Activated CD8-positive, alpha-beta T cell treated with anti-CD3 and anti-CD28 coated beads for 36 hours (primary cell): ENCODE results near the gene ZNF222. TPM values are rescaled to one million over a fixed set of nuclear protein-coding genes. Genes with fewer than 3 reads are reported as not detected.
A peak's percentile ranks its signal among the peaks of the same experiment; 100 is the strongest.

Source experiments
- ATAC-seq: fragments of 200-7000 bp; cut with Tn5 transposase; one replicate; pipeline ENCODE4 v1.10.0; 2021; ENCODE audit warnings: mild to moderate bottlenecking, moderate library complexity
- CTCF ChIA-PET: fragments of 350-600 bp; sonication (Branson Sonifier 250); formaldehyde crosslinking; loops from one replicate; lab custom pipeline; 2021; ENCODE audit warnings: antibody characterized with exemption; lab: Charles Lee
- POLR2A ChIA-PET: fragments of 350-600 bp; sonication (Branson Sonifier 250); formaldehyde crosslinking; loops from one replicate; lab custom pipeline; 2021; ENCODE audit warnings: antibody characterized with exemption; lab: Charles Lee
- DNase-seq: peaks from one replicate; pipeline ENCODE4 v3.0.0-alpha.2; 2020
- H3K27ac Mint-ChIP-seq: one replicate; pipeline ENCODE4 v1.8.0; 2021; ENCODE audit warnings: mild to moderate bottlenecking, mixed read lengths
- H3K27me3 Mint-ChIP-seq: one replicate; pipeline ENCODE4 v1.8.0; 2021; ENCODE audit warnings: mixed read lengths
- H3K36me3 Mint-ChIP-seq: one replicate; pipeline ENCODE4 v1.8.0; 2021; ENCODE audit warnings: low read depth, mixed read lengths
- H3K4me1 Mint-ChIP-seq: one replicate; pipeline ENCODE4 v1.8.0; 2021; ENCODE audit warnings: low read depth, mixed read lengths
- H3K4me3 Mint-ChIP-seq: one replicate; pipeline ENCODE4 v1.8.0; 2021; ENCODE audit warnings: mild to moderate bottlenecking, moderate library complexity, mixed read lengths
- H3K9me3 Mint-ChIP-seq: one replicate; pipeline ENCODE4 v1.8.0; 2021; ENCODE audit warnings: mixed read lengths
- CTCF ChIP-seq: fragments of 200-600 bp; IDR thresholded peaks from one replicate; pipeline ENCODE4 v1.8.0; 2022; ENCODE audit warnings: antibody characterized with exemption, mild to moderate bottlenecking
- intact Hi-C: fragments of 100-400 bp; cut with micrococcal nuclease; formaldehyde crosslinking; loops from one replicate; pipeline ENCODE4 v1.10.0; 2022
- total RNA-seq, 2 experiments: library from RNA; stranded (reverse); gene quantifications; one replicate each; pipeline ENCODE4 v1.2.3, GENCODE V29; 2021

ZNF222 gene
- 1 to 10 TPM; 1.5 to 2.3 TPM for total RNA-seq

DNA sequence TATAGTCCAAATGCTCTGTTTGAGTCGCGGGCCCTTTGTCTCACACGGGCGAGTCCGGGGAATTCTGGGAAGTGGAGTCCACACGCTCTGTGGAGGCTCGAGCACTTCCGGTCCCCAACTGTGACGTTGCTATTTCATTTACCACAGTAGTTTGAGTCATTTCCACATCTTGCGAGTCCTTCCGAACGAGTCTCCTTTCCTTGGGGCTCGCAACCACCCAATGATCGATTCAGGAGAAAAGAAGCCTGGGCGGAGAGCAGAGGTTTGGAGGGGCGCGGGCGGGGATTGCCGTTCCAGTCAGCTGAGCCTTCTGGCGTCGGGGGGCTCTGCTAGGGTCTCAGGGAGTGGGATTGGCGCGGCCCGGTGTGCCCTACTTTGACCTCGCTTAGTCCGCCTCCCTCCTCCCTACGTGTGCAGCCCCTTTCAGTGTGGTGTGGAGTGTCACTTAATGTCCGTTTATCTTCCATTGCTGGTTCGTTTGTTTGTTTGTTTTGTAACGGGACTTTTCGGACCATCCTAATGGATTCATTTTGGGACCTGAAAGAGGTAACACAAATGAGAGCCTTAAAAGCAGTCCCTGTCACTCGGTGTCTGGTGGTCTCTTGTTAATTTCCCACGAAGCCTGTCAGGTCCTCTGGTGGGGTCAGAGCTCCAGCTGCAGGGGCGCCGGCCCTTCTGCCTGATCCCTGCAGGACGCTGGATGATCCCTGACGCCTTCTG, at the start of gene ZNF222:
Gene ZNF222 (plus strand): TSS at position 163 of the 720 bp plus-strand sequence. CDS start 58 bp downstream, at position 221.
- ATAC-seq, result peak; percentile 99
- H3K4me1 Mint-ChIP-seq, result peaks cover 18% of the 10 kb centered on the region
- DNase-seq, result peak; percentile 93
- peaks cover 34% of the 10 kb centered on the region for H3K9me3 Mint-ChIP-seq
- H3K27me3 Mint-ChIP-seq, result peaks cover 2% of the 10 kb centered on the region
- CTCF ChIA-PET, result no interaction called here
- H3K36me3 Mint-ChIP-seq, result peaks cover 50% of the 10 kb centered on the region
- H3K27ac Mint-ChIP-seq, result peak within 1 kb of the TSS; percentile 87
- H3K4me3 Mint-ChIP-seq, result peak within 1 kb of the TSS; percentile 89
- intact Hi-C loops, result no loop called here
- TF ChIP-seq CTCF, result no peak
- POLR2A ChIA-PET, result interaction anchor here (1.1 kb wide), 1 partner anchor 70 kb away, joined by 3 read pairs; no protein-coding TSS in a partner anchor

- H3K4me1 Mint-ChIP-seq, result no peaks in the 10 kb centered on the region
- H3K4me3 Mint-ChIP-seq, result no peak overlapping the region
- ATAC-seq, result no peak
- ChIA-PET CTCF (no interaction called here), POLR2A (no interaction called here)
- TF ChIP-seq CTCF, result no peak
- H3K36me3 Mint-ChIP-seq, result peaks cover 3% of the 10 kb centered on the region
- intact Hi-C loops, result no loop called here
- H3K9me3 Mint-ChIP-seq, result peaks cover 33% of the 10 kb centered on the region
- no peaks in the 10 kb centered on the region for H3K27me3 Mint-ChIP-seq
- DNase-seq, result no peak
- H3K27ac Mint-ChIP-seq, result no peak overlapping the region
Observed at GRCh38 chr19:43976732-43977131, 48.4 kb upstream of the ZNF222 start.

DNA sequence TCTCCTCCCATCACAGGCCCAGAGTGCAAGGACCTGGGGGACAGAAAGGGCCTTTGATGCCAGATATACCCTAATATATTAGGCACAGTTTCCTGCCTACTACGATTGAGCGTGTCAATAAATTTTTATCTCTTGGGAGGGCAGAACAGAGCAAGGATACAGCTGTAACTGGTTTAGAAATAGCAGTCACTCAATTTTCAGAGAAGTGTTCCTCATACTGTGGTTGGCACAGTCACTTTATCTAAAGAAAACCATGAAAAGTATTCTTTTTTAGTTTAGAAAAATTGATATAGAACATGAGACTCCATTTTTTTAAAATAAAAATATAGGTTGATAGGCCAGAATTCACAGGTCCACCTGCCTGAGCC, 41.7 kb upstream of the ZNF222 start:
- TF ChIP-seq CTCF, result no peak
- DNase-seq (no peak), ATAC-seq (no peak)
- Mint-ChIP-seq H3K36me3 (peaks cover 4% of the 10 kb centered on the region), H3K27ac (no peak overlapping the region), H3K27me3 (no peaks in the 10 kb centered on the region), H3K9me3 (peaks cover 6% of the 10 kb centered on the region), H3K4me3 (peak overlapping the region; percentile 55), H3K4me1 (peaks cover 7% of the 10 kb centered on the region)
- POLR2A ChIA-PET, result interaction anchor here (0.6 kb wide), 1 partner anchor 22 kb away, joined by 3 read pairs; no protein-coding TSS in a partner anchor
- intact Hi-C loops, result no loop called here
- CTCF ChIA-PET, result no interaction called here

DNA sequence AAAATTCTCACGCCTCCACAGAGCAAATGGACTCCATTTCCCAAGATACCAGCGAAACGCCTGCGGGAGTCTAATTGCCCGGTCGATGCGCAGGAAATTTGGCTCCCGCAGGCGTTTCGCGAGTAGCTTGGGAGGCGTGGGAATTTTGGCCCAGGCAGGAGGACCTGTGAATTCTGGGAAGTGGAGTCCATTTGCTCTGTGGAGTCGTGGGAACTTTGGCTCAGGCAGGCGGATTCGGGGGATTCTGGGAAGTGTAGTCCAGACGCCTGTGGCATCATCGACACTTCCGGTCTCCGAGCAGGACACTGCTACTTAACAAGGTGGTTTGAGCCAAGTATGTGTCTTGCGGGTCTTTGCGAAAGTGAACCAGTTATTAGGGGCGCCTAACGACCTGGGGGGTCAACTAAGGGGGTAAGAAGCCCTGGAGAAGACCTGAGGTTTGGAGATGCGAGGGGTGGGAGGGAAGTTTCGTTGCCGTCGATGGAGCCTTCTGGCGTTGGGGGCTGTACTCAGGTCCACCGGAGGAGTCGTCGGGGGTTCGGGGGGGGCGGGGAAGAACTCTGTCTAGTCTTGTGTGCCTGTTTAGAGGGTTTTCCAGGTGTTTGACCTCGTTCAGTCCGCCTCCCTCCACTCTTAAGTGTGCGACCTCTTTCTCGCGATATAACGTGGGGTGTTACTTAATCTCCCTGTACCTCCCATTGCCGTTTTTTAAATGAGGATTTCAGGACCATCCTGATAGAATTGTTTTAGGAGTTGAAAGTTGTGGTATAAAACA, 41.1 kb upstream of the ZNF222 start, which contains the start of gene ZNF155:
Gene ZNF155 (plus strand): TSS at position 277 of the 775 bp plus-strand sequence. CDS start 4,356 bp downstream, outside the sequence.
- Mint-ChIP-seq H3K4me3 (peak within 1 kb of the TSS; percentile 88), H3K27ac (peak within 1 kb of the TSS; percentile 95), H3K36me3 (peaks cover 9% of the 10 kb centered on the region), H3K4me1 (peaks cover 7% of the 10 kb centered on the region), H3K27me3 (no peaks in the 10 kb centered on the region), H3K9me3 (peaks cover 6% of the 10 kb centered on the region)
- DNase-seq (peak; percentile 69), ATAC-seq (peak; percentile 90)
- intact Hi-C loops, result no loop called here
- POLR2A ChIA-PET, result no interaction called here
- no peak for TF ChIP-seq CTCF
- CTCF ChIA-PET, result no interaction called here

DNA sequence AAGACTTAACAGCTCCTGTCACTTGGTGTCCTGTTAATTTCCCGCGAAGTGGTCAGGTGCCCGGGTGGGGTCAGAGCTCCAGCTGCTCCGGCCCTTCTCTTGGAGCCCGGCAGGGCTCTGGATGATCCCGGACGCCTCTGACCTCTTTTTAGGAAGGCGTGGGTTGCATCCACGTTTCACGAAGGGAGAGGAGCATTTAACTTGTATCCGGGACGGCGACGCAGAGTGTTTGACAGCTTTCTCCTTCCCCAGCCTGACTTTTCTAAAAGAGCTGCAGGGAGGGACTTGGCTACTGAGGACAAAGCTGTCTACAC, 40.5 kb upstream of the ZNF222 start:
- Mint-ChIP-seq H3K4me3 (peak overlapping the region; percentile 88), H3K27me3 (no peaks in the 10 kb centered on the region), H3K9me3 (peaks cover 5% of the 10 kb centered on the region), H3K36me3 (peaks cover 15% of the 10 kb centered on the region), H3K27ac (peak overlapping the region; percentile 95), H3K4me1 (peaks cover 7% of the 10 kb centered on the region)
- intact Hi-C loops, result no loop called here
- ChIA-PET POLR2A (interaction anchor here (0.7 kb wide), 1 partner anchor 20 kb away, joined by 3 read pairs; no protein-coding TSS in a partner anchor), CTCF (no interaction called here)
- ATAC-seq (peak; percentile 17), DNase-seq (peak; percentile 11)
- no peak for TF ChIP-seq CTCF
